ENCODE measurements around the gene RAB20.

DNA sequence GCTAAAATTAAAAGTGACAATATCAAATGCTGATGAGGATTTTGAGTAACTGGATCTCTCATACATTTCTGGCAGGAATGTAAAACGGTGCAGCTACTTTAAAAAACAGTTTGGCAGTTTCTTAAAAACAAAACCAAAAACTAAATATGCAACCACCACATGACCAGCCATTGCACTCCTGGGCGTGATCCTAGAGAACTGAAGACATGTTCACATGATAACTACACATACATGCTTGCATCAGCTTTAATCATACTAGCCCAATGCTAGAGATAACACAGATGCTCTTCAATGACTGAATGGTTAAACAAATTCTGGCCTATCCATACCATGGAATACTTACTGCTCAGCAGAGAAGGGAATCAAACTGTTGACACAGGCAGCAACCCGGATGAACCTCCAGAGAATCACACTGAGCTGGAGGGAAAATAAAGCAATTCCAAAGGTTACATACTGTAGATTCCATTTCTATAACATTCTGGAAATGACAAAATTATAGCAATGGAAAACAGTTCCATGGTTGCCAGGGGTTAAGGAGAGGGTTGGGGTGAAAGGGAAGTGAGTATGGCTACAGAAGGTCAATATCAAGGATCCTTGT, 28.4 kb upstream of the RAB20 start:
- TF ChIP-seq, protein P1, sequence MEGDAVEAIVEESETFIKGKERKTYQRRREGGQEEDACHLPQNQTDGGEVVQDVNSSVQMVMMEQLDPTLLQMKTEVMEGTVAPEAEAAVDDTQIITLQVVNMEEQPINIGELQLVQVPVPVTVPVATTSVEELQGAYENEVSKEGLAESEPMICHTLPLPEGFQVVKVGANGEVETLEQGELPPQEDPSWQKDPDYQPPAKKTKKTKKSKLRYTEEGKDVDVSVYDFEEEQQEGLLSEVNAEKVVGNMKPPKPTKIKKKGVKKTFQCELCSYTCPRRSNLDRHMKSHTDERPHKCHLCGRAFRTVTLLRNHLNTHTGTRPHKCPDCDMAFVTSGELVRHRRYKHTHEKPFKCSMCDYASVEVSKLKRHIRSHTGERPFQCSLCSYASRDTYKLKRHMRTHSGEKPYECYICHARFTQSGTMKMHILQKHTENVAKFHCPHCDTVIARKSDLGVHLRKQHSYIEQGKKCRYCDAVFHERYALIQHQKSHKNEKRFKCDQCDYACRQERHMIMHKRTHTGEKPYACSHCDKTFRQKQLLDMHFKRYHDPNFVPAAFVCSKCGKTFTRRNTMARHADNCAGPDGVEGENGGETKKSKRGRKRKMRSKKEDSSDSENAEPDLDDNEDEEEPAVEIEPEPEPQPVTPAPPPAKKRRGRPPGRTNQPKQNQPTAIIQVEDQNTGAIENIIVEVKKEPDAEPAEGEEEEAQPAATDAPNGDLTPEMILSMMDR (IDR thresholded peaks at IDR 0.05; ENCODE audit: insufficient read depth, low read depth, low read length): no peak
- TF ChIP-seq EZH2 (IDR thresholded peaks at IDR 0.05; ENCODE audit: insufficient read depth, low read length): no peak

All from astrocyte (in vitro differentiated cells and primary cell).